T-helper 2 cell treated with Interferon-gamma antibody and Interleukin-4, amounts not matched to agents 5 μg/mL and 100 μg/mL, for 36 hours (primary cell): Measurements from ENCODE around the gene SLC9A2.
A peak's percentile ranks its signal among the peaks of the same experiment; 100 is the strongest.

ENCODE experiments used
- DNase-seq: peaks from one replicate; pipeline ENCODE4 v3.0.0; 2021; ENCODE audit warnings: low spot score
- H3K27ac Mint-ChIP-seq: one replicate; pipeline ENCODE4 v1.8.0; 2021; ENCODE audit warnings: mild to moderate bottlenecking, mixed read lengths
- H3K27me3 Mint-ChIP-seq: one replicate; pipeline ENCODE4 v1.8.0; 2021; ENCODE audit warnings: low read depth, mixed read lengths
- H3K36me3 Mint-ChIP-seq: one replicate; pipeline ENCODE4 v1.8.0; 2021; ENCODE audit warnings: low read depth, mixed read lengths
- H3K4me1 Mint-ChIP-seq: one replicate; pipeline ENCODE4 v1.8.0; 2021; ENCODE audit warnings: low read depth, mixed read lengths
- H3K4me3 Mint-ChIP-seq: one replicate; pipeline ENCODE4 v1.8.0; 2022; ENCODE audit warnings: mild to moderate bottlenecking, moderate library complexity, mixed read lengths
- H3K9me3 Mint-ChIP-seq: one replicate; pipeline ENCODE4 v1.8.0; 2021; ENCODE audit warnings: mixed read lengths

The SLC9A2 gene

GRCh38 chr2:102619414-102620319 lies at the start of gene SLC9A2:
Gene SLC9A2 (plus strand): TSS chr2:102619553. CDS start chr2:102619849, 296 bp downstream.
- Mint-ChIP-seq H3K27me3 (peaks cover 68% of the 10 kb centered on the region), H3K4me3 (peak within 1 kb of the TSS; percentile 48), H3K4me1 (peaks cover 7% of the 10 kb centered on the region), H3K27ac (no peak within 1 kb of the TSS), H3K36me3 (no peaks in the 10 kb centered on the region), H3K9me3 (no peaks in the 10 kb centered on the region)
- DNase-seq: no peak

DNA sequence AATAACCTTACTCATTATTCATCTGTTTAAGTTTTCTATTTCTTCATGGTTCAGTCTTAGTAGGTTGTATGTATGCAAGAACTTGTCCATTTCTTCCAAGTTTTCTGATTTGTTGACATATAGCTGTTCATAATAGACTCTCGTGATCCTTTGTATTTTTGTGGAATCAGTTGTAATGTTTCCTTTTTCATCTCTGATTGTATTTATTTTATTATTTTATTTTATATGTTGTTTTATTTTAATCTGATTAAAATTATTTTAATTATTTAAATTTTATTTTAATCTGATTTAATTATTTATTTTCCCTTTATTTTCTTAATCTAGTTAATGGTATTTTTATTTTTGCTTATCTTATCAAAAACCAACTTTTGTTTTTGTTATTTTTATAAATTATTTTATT lies 43.5 kb upstream of the SLC9A2 start:
- H3K9me3 Mint-ChIP-seq: peaks cover 3% of the 10 kb centered on the region
- no peak for DNase-seq
- no peaks in the 10 kb centered on the region for H3K4me1 Mint-ChIP-seq
- no peak overlapping the region for H3K4me3 Mint-ChIP-seq
- H3K36me3 Mint-ChIP-seq: no peaks in the 10 kb centered on the region
- no peak overlapping the region for H3K27ac Mint-ChIP-seq
- peaks cover 8% of the 10 kb centered on the region for H3K27me3 Mint-ChIP-seq

- H3K36me3 Mint-ChIP-seq: no peaks in the 10 kb centered on the region
- peaks cover 9% of the 10 kb centered on the region for H3K9me3 Mint-ChIP-seq
- no peak overlapping the region for H3K27ac Mint-ChIP-seq
- peaks cover 11% of the 10 kb centered on the region for H3K27me3 Mint-ChIP-seq
- DNase-seq: no peak
- peaks cover 6% of the 10 kb centered on the region for H3K4me1 Mint-ChIP-seq
- no peak overlapping the region for H3K4me3 Mint-ChIP-seq
Observed at GRCh38 chr2:102578376-102578775, 41.0 kb upstream of the SLC9A2 start.

- H3K4me3 Mint-ChIP-seq: peak overlapping the region; percentile 37
- H3K36me3 Mint-ChIP-seq: no peaks in the 10 kb centered on the region
- DNase-seq: no peak
- H3K27ac Mint-ChIP-seq: no peak overlapping the region
- peaks cover 6% of the 10 kb centered on the region for H3K9me3 Mint-ChIP-seq
- peaks cover 6% of the 10 kb centered on the region for H3K4me1 Mint-ChIP-seq
- peaks cover 14% of the 10 kb centered on the region for H3K27me3 Mint-ChIP-seq
Observed at GRCh38 chr2:102581911-102582310, 37.4 kb upstream of the SLC9A2 start.

DNA sequence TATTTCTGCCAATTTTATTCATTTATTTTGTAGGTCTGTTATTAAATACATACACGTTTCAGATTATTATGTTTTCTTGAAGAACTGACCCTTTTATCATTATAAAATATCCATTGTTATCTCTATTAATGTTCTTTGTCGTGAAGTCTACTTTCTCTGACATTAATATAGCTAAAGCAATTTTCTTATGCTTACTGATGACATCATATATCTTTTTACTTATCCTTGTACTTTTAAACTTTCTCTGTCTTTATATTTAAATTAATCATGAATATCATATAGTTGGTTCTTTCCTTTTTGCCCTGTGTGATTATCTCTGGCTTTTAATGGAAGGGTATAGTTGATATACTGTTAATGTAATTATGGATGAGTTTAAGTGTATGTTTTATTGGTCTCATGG lies 36.5 kb upstream of the SLC9A2 start:
- H3K4me3 Mint-ChIP-seq: no peak overlapping the region
- peaks cover 15% of the 10 kb centered on the region for H3K27me3 Mint-ChIP-seq
- no peak for DNase-seq
- H3K4me1 Mint-ChIP-seq: peaks cover 6% of the 10 kb centered on the region
- no peak overlapping the region for H3K27ac Mint-ChIP-seq
- H3K36me3 Mint-ChIP-seq: no peaks in the 10 kb centered on the region
- peaks cover 6% of the 10 kb centered on the region for H3K9me3 Mint-ChIP-seq

DNA sequence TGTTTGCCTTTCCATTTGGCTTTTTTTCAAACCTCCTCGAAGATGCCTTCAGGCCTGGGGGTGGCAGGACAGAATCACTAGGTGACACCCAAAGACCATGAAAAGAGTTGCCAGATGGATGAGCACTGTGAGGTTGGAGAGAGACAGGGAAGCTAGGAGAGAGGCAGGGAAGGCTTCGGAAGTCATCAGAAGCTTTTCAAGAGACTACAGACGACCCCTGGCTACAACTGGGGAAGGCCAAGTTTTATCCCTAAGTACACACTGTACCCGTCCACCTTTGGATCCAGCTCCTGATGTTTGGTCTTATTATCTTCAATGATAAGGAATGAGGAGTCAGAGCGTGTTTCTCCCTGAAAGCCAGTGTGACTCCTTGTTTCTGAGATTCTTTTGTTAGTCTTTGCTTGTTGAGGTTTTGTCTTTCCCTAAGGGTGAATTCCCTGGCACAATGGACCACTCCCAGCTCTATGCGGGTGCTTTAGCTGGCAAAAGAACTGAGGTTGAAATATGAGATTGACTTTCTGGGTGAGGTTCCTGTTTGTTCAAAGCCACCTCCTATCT lies 33.4 kb upstream of the SLC9A2 start:
- Mint-ChIP-seq H3K4me1 (peaks cover 6% of the 10 kb centered on the region), H3K4me3 (no peak overlapping the region), H3K27ac (no peak overlapping the region), H3K36me3 (no peaks in the 10 kb centered on the region), H3K9me3 (peaks cover 6% of the 10 kb centered on the region), H3K27me3 (peaks cover 19% of the 10 kb centered on the region)
- DNase-seq: no peak

GRCh38 chr2:102588213-102588939 lies 31.0 kb upstream of the SLC9A2 start:
- DNase-seq: no peak
- no peak overlapping the region for H3K27ac Mint-ChIP-seq
- H3K4me1 Mint-ChIP-seq: no peaks in the 10 kb centered on the region
- no peaks in the 10 kb centered on the region for H3K9me3 Mint-ChIP-seq
- no peaks in the 10 kb centered on the region for H3K36me3 Mint-ChIP-seq
- H3K4me3 Mint-ChIP-seq: no peak overlapping the region
- peaks cover 19% of the 10 kb centered on the region for H3K27me3 Mint-ChIP-seq

- no peak overlapping the region for H3K4me3 Mint-ChIP-seq
- no peak overlapping the region for H3K27ac Mint-ChIP-seq
- H3K36me3 Mint-ChIP-seq: no peaks in the 10 kb centered on the region
- DNase-seq: no peak
- peaks cover 14% of the 10 kb centered on the region for H3K27me3 Mint-ChIP-seq
- no peaks in the 10 kb centered on the region for H3K4me1 Mint-ChIP-seq
- H3K9me3 Mint-ChIP-seq: no peaks in the 10 kb centered on the region
Observed at GRCh38 chr2:102589444-102589843, 29.9 kb upstream of the SLC9A2 start.

- H3K4me1 Mint-ChIP-seq: no peaks in the 10 kb centered on the region
Observed at GRCh38 chr2:102591491-102592045, 27.8 kb upstream of the SLC9A2 start.

GRCh38 chr2:102592601-102593000 lies 26.8 kb upstream of the SLC9A2 start:
- Mint-ChIP-seq H3K27ac (no peak overlapping the region), H3K9me3 (no peaks in the 10 kb centered on the region), H3K36me3 (no peaks in the 10 kb centered on the region), H3K4me3 (no peak overlapping the region), H3K4me1 (no peaks in the 10 kb centered on the region), H3K27me3 (peaks cover 11% of the 10 kb centered on the region)
- no peak for DNase-seq

More at GRCh38 chr2:102591491-102592045, 27.8 kb upstream of the SLC9A2 start:
- Mint-ChIP-seq H3K27me3 (peaks cover 14% of the 10 kb centered on the region), H3K9me3 (no peaks in the 10 kb centered on the region), H3K27ac (no peak overlapping the region), H3K36me3 (no peaks in the 10 kb centered on the region), H3K4me3 (no peak overlapping the region)
- no peak for DNase-seq

DNA sequence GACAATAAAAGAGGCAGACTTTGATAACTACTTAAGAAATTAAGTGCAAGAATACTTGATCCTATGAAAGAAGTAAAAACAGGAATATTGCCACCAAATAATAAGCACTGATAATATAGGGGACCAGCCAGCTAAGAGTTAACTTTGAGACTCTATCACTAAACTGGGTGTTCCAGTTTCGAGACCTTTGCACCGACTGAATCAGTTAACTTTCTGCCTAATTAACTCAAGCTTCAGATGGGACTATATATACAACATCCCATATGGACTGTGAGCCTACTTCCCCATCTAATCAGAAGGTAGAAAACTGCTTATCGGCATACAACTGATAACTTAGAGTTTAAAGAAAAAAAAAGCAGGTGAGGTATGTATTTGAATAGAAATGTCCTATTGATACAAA lies 25.8 kb upstream of the SLC9A2 start:
- Mint-ChIP-seq H3K4me1 (no peaks in the 10 kb centered on the region), H3K36me3 (no peaks in the 10 kb centered on the region), H3K27ac (no peak overlapping the region), H3K9me3 (no peaks in the 10 kb centered on the region), H3K4me3 (no peak overlapping the region), H3K27me3 (peaks cover 8% of the 10 kb centered on the region)
- DNase-seq: no peak

GRCh38 chr2:102594445-102595016 lies 24.8 kb upstream of the SLC9A2 start:
- no peak overlapping the region for H3K4me3 Mint-ChIP-seq
- no peak for DNase-seq
- H3K27ac Mint-ChIP-seq: no peak overlapping the region
- H3K27me3 Mint-ChIP-seq: peaks cover 6% of the 10 kb centered on the region
- no peaks in the 10 kb centered on the region for H3K36me3 Mint-ChIP-seq
- H3K4me1 Mint-ChIP-seq: no peaks in the 10 kb centered on the region
- no peaks in the 10 kb centered on the region for H3K9me3 Mint-ChIP-seq

- no peak overlapping the region for H3K4me3 Mint-ChIP-seq
- H3K9me3 Mint-ChIP-seq: no peaks in the 10 kb centered on the region
- no peaks in the 10 kb centered on the region for H3K4me1 Mint-ChIP-seq
- no peak overlapping the region for H3K27ac Mint-ChIP-seq
- DNase-seq: no peak
- H3K27me3 Mint-ChIP-seq: peaks cover 17% of the 10 kb centered on the region
- no peaks in the 10 kb centered on the region for H3K36me3 Mint-ChIP-seq
Observed at GRCh38 chr2:102597788-102598187, 21.6 kb upstream of the SLC9A2 start.
